Measurements from ENCODE around the gene CCL5. TPM values are rescaled to one million over a fixed set of nuclear protein-coding genes. Genes with fewer than 3 reads are reported as not detected.
"Not testable (repeated sequence)": the region's sequence is repeated elsewhere in the genome, so short reads cannot be mapped to it uniquely, and the experiment has no call there.

The CCL5 gene
- total RNA-seq, 1 experiment from 2014 or later: not detected

- Histone ChIP-seq H3K79me2 (ENCODE audit: low read length) (no peaks in the 10 kb centered on the region), H3K4me3 (ENCODE audit: low read length) (no peak overlapping the region), H3K27me3 (ENCODE audit: low read length) (no peaks in the 10 kb centered on the region), H3F3A (ENCODE audit: low read length, unreplicated experiment) (no peaks in the 10 kb centered on the region), H3K36me3 (ENCODE audit: low read depth, low read length) (no peaks in the 10 kb centered on the region), H3K27ac (ENCODE audit: low read length) (no peak overlapping the region), H3K9ac (ENCODE audit: low read length) (no peak overlapping the region), H2AFZ (ENCODE audit: low read length) (no peak overlapping the region), H3K4me1 (ENCODE audit: insufficient read depth, low read length) (no peaks in the 10 kb centered on the region), H4K20me1 (ENCODE audit: low read length) (no peaks in the 10 kb centered on the region), H3K9me3 (ENCODE audit: low read length) (no peaks in the 10 kb centered on the region), H3K9me2 (replicated peaks; ENCODE audit: low read length) (no peaks in the 10 kb centered on the region), H3K4me2 (ENCODE audit: low read length) (no peak overlapping the region)
- no peak for TF ChIP-seq CTCF (conservative IDR thresholded peaks at IDR 0.05; ENCODE audit: low read depth, low read length)
- TF ChIP-seq EZH2 (IDR thresholded peaks at IDR 0.05; ENCODE audit: low read length, unreplicated experiment): no peak
- no peak for TF ChIP-seq EZH2phosphoT487 (IDR thresholded peaks at IDR 0.05; ENCODE audit: borderline replicate concordance, low read length)
- no peak; the same call in 1 of the 2 replicates for ATAC-seq
- ChIA-PET CTCF (no interaction called here), POLR2A (ENCODE audit: unreplicated experiment) (no interaction called here)
- DNase-seq: peak; percentile 34
- intact Hi-C loops (cut with micrococcal nuclease): no loop called here
- no TSS peak for BruUV-seq (replicated peaks)
These were observed 18.3 kb upstream of the CCL5 start for GRCh38 chr17:35898283-35899070.

- POLR2A ChIA-PET (ENCODE audit: unreplicated experiment); H3K9me2 ChIP-seq (replicated peaks; ENCODE audit: low read length); H3K4me2 ChIP-seq (ENCODE audit: low read length); H3K79me2 ChIP-seq (ENCODE audit: low read length); H3F3A ChIP-seq (ENCODE audit: low read length, unreplicated experiment); BruUV-seq (replicated peaks); CTCF ChIA-PET; H3K27ac ChIP-seq (ENCODE audit: low read length); H3K9me3 ChIP-seq (ENCODE audit: low read length); H3K4me3 ChIP-seq (ENCODE audit: low read length); intact Hi-C loops (cut with micrococcal nuclease); H4K20me1 ChIP-seq (ENCODE audit: low read length); H3K4me1 ChIP-seq (ENCODE audit: insufficient read depth, low read length); H2AFZ ChIP-seq (ENCODE audit: low read length); ATAC-seq; H3K27me3 ChIP-seq (ENCODE audit: low read length); DNase-seq; H3K36me3 ChIP-seq (ENCODE audit: low read depth, low read length); H3K9ac ChIP-seq (ENCODE audit: low read length): not testable (repeated sequence)
These were observed 17.6 kb upstream of the CCL5 start for GRCh38 chr17:35897772-35898171.

- ChIA-PET POLR2A (ENCODE audit: unreplicated experiment) (no interaction called here), CTCF (no interaction called here)
These were observed 15.8 kb upstream of the CCL5 start for GRCh38 chr17:35895636-35896587.

More at GRCh38 chr17:35895636-35896587, 15.8 kb upstream of the CCL5 start:
- ATAC-seq: no peak
- no peak overlapping the region for H3K4me2 ChIP-seq (ENCODE audit: low read length)
- TF ChIP-seq CTCF (conservative IDR thresholded peaks at IDR 0.05; ENCODE audit: low read depth, low read length) (no peak), EZH2phosphoT487 (IDR thresholded peaks at IDR 0.05; ENCODE audit: borderline replicate concordance, low read length) (no peak), EZH2 (IDR thresholded peaks at IDR 0.05; ENCODE audit: low read length, unreplicated experiment) (no peak)
- intact Hi-C loops (cut with micrococcal nuclease): no loop called here
- no peak overlapping the region for H3K4me3 ChIP-seq (ENCODE audit: low read length)
- no peak for DNase-seq
- no TSS peak for BruUV-seq (replicated peaks)
- H3K4me1 ChIP-seq (ENCODE audit: insufficient read depth, low read length): no peaks in the 10 kb centered on the region
- H3K36me3 ChIP-seq (ENCODE audit: low read depth, low read length): no peaks in the 10 kb centered on the region
- no peaks in the 10 kb centered on the region for H4K20me1 ChIP-seq (ENCODE audit: low read length)
- H3K9me3 ChIP-seq (ENCODE audit: low read length): no peaks in the 10 kb centered on the region
- no peaks in the 10 kb centered on the region for H3K27me3 ChIP-seq (ENCODE audit: low read length)
- H3K79me2 ChIP-seq (ENCODE audit: low read length): no peaks in the 10 kb centered on the region
- H3K9ac ChIP-seq (ENCODE audit: low read length): no peak overlapping the region
- H3F3A ChIP-seq (ENCODE audit: low read length, unreplicated experiment): no peaks in the 10 kb centered on the region
- H3K9me2 ChIP-seq (replicated peaks; ENCODE audit: low read length): no peaks in the 10 kb centered on the region
- no peak overlapping the region for H3K27ac ChIP-seq (ENCODE audit: low read length)
- no peak overlapping the region for H2AFZ ChIP-seq (ENCODE audit: low read length)
